Amygdala (tissue), 56 donors: ENCODE data around the gene SPATA31D4.

Experiments used
- DNase-seq, 56 donors: peaks; one replicate each; lab custom pipeline; 2025; lab: John Stamatoyannopoulos, UW

Gene SPATA31D4

DNA sequence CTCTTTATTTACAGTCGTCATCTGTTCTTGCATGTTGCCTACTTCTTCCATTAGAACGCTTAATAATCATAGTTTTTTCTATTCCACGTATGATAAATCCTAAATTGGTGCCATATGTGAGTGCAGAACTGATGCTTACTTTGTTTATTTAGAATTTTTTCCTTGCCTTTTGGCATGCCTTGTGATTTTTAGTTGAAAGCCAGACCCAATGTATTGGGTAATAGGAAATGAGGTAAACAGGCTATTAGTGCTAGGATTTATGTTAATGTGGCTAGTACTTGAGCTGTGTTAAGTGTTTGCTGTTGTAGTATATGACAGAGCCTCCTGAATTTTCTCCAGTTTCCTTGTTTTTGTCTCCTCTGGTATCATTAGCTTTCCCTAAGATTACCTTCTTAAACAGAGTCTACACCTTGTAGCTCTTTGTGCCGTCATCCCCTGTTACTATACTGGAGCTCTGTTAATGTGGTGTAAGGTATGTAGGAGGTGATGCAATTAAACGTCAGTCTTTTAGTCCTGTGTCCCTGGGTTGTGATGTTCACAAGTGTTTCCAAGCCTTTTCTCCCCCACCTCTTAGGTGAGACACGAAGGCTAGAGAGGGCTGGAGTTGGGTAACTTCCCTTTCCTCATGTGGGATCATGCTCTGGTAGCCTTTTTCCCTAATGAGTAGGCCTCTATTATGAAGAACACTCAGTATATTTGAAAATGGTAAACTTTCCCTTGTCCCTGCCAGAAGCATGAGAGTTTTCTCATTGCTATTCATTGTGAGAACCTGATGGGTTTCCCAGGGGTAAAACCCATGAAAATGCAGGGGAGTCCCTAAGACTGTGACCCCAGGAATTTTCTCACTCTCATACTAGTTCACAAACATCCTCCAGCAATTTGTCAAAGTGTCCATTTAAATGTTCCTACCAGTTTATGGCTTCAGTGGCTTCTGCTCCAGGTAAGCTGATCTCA is 36.3 kb downstream of the SPATA31D4 start:
- DNase-seq = no peak

DNA sequence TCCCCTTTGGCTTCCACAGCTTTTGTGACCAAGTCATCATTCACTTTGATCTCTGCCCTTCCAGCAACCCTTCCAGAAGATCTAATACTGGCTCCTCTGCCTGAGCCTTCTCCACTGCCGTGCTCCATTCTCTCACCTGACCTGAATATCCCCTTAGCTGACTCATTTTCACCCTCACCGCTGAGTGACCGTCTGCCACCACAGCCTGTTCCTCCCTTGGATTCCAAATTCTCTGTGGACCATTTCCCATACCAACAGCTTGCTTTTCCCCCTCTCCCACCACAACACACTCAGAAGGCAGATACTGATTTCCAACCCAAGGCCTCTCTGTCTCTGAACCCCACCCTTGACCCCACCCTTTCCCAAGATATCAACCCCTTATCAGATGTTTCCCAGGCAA is 39.8 kb downstream of the SPATA31D4 start:
- no peak for DNase-seq

DNA sequence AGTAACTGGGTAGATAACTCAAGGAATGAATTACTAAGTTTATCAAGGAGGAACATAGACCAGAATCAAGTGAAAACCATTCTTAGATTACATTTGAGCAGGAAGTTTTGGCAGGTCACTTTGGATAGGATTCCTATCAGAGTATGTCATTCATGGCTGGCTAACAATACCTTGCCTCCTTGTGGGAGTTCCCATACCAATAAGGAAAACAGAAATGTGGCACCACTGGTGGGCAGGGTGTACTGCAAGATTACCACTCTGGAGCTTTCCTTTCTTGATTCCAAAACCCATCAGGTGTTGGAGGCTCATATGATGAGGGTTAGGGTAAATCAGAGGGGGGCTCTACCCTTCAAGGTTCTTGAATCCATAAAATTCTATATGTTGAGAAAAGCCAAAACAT is 41.7 kb downstream of the SPATA31D4 start:
- DNase-seq = no peak

DNA sequence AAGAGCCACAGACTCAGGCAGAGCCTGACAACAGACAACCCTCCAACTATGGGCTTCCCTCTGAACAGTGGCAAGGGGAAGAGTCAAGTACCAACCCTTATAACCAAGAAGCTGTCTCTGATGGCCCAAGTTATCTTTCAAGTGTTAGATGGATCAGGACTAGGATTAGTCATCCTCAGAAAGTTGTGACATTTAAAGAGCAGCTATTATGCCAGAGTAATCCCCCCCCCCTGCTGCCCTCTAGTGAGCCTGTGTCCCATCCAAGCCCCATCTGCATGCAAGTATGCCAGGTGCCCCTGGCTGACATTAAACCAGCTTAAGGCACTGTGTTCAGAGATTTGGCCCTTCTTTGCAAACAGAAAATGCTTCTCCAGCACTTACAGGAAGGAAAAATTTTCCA is 43.5 kb downstream of the SPATA31D4 start:
- DNase-seq = no peak

DNA sequence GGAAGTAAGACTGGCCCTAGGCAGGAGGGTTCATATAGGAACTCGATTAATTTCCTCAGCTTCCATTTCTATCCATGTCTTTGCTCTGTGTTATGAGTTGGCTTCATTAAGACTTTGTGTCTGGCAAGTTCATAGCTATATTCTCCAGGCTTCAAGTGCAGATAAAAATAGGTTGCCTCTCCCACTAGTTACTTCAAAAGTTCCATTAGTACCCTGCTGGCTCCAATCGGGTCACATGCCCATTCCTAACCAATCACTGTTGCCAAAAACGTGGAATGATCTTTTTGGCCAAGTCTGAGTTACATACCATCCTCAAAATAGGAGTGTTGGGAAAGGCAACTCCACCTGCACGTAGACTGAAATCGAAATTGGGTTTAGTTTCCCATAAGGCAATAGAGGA is 46.5 kb downstream of the SPATA31D4 start:
- no peak for DNase-seq

DNA sequence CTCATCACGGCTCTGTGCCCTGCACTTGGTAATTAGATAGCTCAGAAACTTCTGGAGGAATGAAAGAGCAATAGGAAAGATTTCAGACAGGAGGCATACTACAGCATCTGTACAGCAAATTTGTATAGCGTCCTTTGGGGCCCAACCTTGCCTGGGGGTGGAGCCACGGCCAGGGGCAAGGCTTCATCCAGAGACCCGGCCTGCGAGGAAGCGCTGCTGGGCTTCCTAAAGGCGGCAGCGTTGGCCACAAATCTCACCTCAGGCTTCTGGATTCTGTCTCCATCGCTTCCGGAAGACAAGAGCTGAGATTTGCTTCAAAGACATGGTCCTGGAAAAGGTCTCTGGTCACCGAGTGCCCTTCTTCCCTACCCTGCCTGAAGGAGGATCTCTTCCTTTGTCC is 48.1 kb downstream of the SPATA31D4 start:
- no peak for DNase-seq

DNA sequence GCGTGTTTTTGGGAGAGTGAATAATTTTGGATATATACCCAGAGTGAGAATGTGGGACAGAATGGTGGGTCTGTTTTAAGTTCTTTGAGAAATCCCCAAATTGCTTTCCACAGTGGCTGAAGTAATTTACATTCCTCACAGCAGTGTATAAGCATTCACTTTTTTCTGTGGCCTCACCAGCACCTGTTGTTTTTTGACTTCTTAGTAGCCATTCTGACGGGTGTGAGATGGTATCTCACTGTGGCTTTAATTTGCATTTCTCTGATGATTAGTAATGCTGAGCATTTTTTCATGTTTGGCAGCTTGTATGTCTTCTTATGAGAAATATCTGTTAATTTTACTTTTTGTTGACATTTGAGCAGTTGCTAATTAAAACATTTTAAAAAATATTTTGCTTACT is 51.0 kb downstream of the SPATA31D4 start:
- DNase-seq = no peak

DNA sequence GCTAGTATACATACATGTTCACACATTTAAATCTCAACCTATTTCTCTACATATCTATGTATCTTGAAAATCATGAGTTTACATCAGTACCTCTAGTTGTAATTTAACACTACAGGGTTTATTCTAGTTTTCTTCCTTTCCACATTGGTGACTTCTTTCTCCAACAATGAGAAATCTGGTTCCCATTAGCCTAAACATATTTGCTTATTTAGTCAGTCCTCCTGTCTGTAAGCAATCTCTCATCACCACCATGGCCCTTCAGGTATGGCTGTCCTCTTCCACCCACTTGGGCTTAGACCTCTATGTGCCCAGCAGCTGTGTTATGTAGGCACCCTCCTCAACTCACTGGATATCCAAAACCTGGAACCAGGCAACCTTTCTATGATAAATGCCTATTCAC is 52.3 kb downstream of the SPATA31D4 start:
- DNase-seq = no peak

DNA sequence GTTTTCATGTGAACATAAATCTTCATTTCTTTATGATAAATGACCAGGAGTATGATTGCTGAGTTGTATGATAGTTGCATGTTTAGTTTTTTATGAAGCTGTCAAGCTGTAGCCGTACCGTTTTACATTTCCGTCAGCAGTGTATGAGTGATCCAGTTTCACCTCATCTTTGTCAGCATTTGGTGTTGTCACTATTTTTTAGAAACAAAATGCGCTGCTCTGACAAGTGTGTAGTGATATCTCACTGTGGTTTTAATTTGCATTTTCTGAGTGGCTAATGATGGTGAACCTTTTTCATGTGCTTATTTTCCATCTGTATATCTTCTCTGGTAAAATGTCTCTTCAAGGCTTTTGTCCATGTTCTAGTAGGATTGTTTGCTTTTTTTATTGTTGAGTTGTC is 53.7 kb downstream of the SPATA31D4 start:
- DNase-seq = no peak
